Activated T-cell treated with anti-CD3 and anti-CD28 coated beads, Interleukin-2, amount 50 U/mL, for 4 hours (primary cell): ENCODE data around the gene OR2D3. TPM values are rescaled to one million over a fixed set of nuclear protein-coding genes. Genes with fewer than 3 reads are reported as not detected.
"Not testable (repeated sequence)": the region's sequence is repeated elsewhere in the genome, so short reads cannot be mapped to it uniquely, and the experiment has no call there.

Experiments
- ATAC-seq, 2 donors: fragments of 200-7000 bp; cut with Tn5 transposase; one replicate each; pipeline ENCODE4 v1.10.0; 2021
- DNase-seq: peaks from one replicate; pipeline ENCODE4 v3.0.0-alpha.2; 2020
- H3K27me3 Mint-ChIP-seq: one replicate; pipeline ENCODE4 v1.8.0; 2021; ENCODE audit warnings: low read depth, mixed read lengths
- H3K36me3 Mint-ChIP-seq: one replicate; pipeline ENCODE4 v1.8.0; 2022; ENCODE audit warnings: mixed read lengths; ENCODE audit not compliant: insufficient read depth
- H3K4me1 Mint-ChIP-seq: one replicate; pipeline ENCODE4 v1.8.0; 2021; ENCODE audit warnings: low read depth, mixed read lengths
- H3K4me3 Mint-ChIP-seq: one replicate; pipeline ENCODE4 v1.8.0; 2021; ENCODE audit warnings: mild to moderate bottlenecking, moderate library complexity, mixed read lengths
- H3K9me3 Mint-ChIP-seq: one replicate; pipeline ENCODE4 v1.8.0; 2021; ENCODE audit warnings: mixed read lengths
- total RNA-seq, 3 donors: library from RNA; stranded (reverse); gene quantifications; one replicate each; pipeline ENCODE4 v1.2.1, GENCODE V29; 2021

The OR2D3 gene
- not detected for total RNA-seq

DNA sequence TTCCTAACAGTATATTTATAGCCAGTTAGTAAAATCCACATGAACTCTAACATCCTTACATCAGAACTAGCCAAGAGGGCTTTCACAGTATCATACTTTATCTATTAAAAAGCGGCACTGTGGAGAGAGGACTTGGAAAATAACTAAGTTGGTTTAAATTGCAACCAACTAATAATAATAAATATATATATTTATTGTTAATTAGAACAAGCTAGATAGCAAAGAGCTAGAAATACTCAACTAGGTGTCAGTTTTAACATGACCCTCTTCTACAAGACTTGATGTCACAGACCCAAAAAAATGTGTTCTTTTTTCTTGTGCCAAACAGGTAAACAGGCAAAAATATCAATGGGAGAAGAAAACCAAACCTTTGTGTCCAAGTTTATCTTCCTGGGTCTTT is at the start of gene OR2D3:
OR2D3 (plus strand) TSS at position 301 of the 400 bp plus-strand sequence; CDS start at position 301, 0 bp downstream.
- Mint-ChIP-seq H3K9me3 (peaks cover 5% of the 10 kb centered on the region), H3K4me1 (peaks cover 2% of the 10 kb centered on the region), H3K27me3 (peaks cover 28% of the 10 kb centered on the region), H3K36me3 (no peaks in the 10 kb centered on the region), H3K4me3 (no peak within 1 kb of the TSS)
- DNase-seq (no peak), ATAC-seq (no peak)

DNA sequence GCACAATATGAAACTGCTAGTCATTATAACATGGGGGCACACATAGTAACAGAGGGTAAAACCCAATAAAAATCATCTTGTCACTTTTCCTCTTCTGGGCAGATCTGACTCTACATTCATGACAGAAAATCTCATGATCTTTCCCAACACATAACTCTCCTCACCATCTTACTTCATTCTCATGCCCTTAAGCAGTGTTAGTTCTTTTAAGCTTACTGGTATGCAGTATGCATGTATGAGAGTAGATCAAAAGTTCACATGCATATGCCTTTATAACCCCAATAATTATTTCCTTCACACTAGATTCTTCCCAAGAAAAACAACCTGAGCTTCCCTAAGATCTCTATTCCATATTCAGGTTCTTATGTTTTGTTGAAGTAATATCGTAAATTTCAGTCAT is 49.5 kb upstream of the OR2D3 start:
- Mint-ChIP-seq H3K4me3 (no peak overlapping the region), H3K36me3 (no peaks in the 10 kb centered on the region), H3K27me3 (peaks cover 7% of the 10 kb centered on the region), H3K4me1 (no peaks in the 10 kb centered on the region), H3K9me3 (no peaks in the 10 kb centered on the region)
- no peak for ATAC-seq
- no peak for DNase-seq

GRCh38 chr11:6875761-6876160 is 45.0 kb upstream of the OR2D3 start:
- H3K4me3 Mint-ChIP-seq = no peak overlapping the region
- peaks cover 13% of the 10 kb centered on the region for H3K27me3 Mint-ChIP-seq
- DNase-seq = no peak
- no peaks in the 10 kb centered on the region for H3K36me3 Mint-ChIP-seq
- H3K4me1 Mint-ChIP-seq = no peaks in the 10 kb centered on the region
- no peaks in the 10 kb centered on the region for H3K9me3 Mint-ChIP-seq
- no peak for ATAC-seq

DNA sequence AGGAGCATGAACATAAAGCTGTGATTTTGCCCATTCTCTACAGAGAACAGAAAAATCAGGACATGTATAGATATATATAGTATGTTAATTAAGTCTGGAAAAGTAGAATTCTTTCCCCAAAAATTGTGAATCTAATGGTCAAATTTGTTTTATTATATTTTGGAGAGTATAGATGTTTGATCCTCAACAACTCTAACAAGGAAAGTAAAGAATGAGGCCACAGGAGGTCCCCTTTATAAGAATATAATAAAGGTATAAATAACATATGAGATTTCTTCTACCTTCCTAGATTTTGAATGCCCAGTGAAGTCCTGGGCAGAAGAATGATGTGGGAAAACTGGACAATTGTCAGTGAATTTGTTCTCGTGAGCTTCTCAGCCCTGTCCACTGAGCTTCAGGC is 44.5 kb upstream of the OR2D3 start, which contains the start of gene OR10A4:
OR10A4 (plus strand) TSS at position 301 of the 400 bp plus-strand sequence; CDS start at position 324, 23 bp downstream.
- H3K9me3 Mint-ChIP-seq = no peaks in the 10 kb centered on the region
- no peaks in the 10 kb centered on the region for H3K36me3 Mint-ChIP-seq
- H3K4me1 Mint-ChIP-seq = no peaks in the 10 kb centered on the region
- peaks cover 13% of the 10 kb centered on the region for H3K27me3 Mint-ChIP-seq
- DNase-seq (no peak), ATAC-seq (no peak)
- no peak within 1 kb of the TSS for H3K4me3 Mint-ChIP-seq

- H3K4me3 Mint-ChIP-seq = no peak overlapping the region
- DNase-seq = no peak
- peaks cover 13% of the 10 kb centered on the region for H3K27me3 Mint-ChIP-seq
- H3K36me3 Mint-ChIP-seq = no peaks in the 10 kb centered on the region
- ATAC-seq = no peak
- no peaks in the 10 kb centered on the region for H3K4me1 Mint-ChIP-seq
- H3K9me3 Mint-ChIP-seq = no peaks in the 10 kb centered on the region
Observed at GRCh38 chr11:6876914-6877313, 43.9 kb upstream of the OR2D3 start.

- DNase-seq (no peak), ATAC-seq (no peak)
- H3K4me3 Mint-ChIP-seq = no peak overlapping the region
- H3K4me1 Mint-ChIP-seq = no peaks in the 10 kb centered on the region
- no peaks in the 10 kb centered on the region for H3K36me3 Mint-ChIP-seq
- peaks cover 10% of the 10 kb centered on the region for H3K27me3 Mint-ChIP-seq
- no peaks in the 10 kb centered on the region for H3K9me3 Mint-ChIP-seq
Observed at GRCh38 chr11:6882751-6883150, 38.1 kb upstream of the OR2D3 start.

- not testable (repeated sequence) for ATAC-seq, H3K9me3 Mint-ChIP-seq, H3K36me3 Mint-ChIP-seq, H3K4me3 Mint-ChIP-seq, DNase-seq, H3K4me1 Mint-ChIP-seq
- peaks cover 16% of the 10 kb centered on the region for H3K27me3 Mint-ChIP-seq
Observed at GRCh38 chr11:6887711-6888110, 33.1 kb upstream of the OR2D3 start.

DNA sequence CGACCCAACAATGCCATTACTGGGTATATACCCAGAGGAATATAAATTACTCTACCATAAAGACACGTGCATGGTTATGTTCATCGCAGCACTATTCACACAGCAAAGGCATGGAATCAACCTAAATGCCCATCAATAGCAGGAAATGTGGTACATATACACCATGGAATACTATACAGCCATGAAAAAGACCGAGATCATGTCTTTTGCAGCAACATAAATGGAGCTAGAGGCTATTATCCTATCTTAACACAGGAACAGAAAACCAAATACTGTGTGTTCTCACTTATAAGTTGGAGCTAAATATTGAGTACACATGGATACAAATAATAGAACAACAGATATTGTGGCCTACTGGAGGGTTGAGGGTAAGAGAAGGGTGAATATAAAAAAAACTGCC is 32.0 kb upstream of the OR2D3 start:
- Mint-ChIP-seq H3K4me1 (no peaks in the 10 kb centered on the region), H3K27me3 (peaks cover 12% of the 10 kb centered on the region), H3K9me3 (peaks cover 5% of the 10 kb centered on the region), H3K4me3 (no peak overlapping the region), H3K36me3 (no peaks in the 10 kb centered on the region)
- DNase-seq (no peak), ATAC-seq (no peak)

DNA sequence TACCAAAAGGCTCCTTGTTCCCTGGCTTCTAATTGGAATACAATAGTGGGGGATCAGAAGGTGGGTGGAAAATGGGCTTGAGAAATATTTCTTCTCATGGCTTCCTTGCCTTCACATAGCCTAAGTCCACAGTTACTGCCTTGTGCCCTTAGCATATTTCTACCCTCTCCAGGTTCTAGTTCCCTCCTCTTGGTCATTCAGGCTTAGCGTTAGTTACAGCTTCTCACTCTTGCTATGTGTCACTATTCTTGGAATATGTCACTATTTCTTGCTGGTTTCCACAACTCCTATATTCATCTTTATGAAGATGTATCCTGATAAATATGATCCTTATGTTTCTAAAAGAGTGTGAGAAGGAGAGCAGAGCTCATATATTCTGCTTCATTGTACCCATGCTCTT is 31.0 kb upstream of the OR2D3 start:
- no peak for ATAC-seq
- H3K36me3 Mint-ChIP-seq = no peaks in the 10 kb centered on the region
- DNase-seq = no peak
- no peak overlapping the region for H3K4me3 Mint-ChIP-seq
- no peaks in the 10 kb centered on the region for H3K4me1 Mint-ChIP-seq
- H3K27me3 Mint-ChIP-seq = peaks cover 10% of the 10 kb centered on the region
- H3K9me3 Mint-ChIP-seq = peaks cover 5% of the 10 kb centered on the region

- H3K4me1 Mint-ChIP-seq = no peaks in the 10 kb centered on the region
Observed at GRCh38 chr11:6892400-6892799, 28.4 kb upstream of the OR2D3 start, which contains the start of gene OR2D2. OR2D2 (minus strand) TSS chr11:6892500; CDS start chr11:6892500, 0 bp downstream.

GRCh38 chr11:6894097-6894496 is 26.7 kb upstream of the OR2D3 start:
- DNase-seq = no peak
- Mint-ChIP-seq H3K4me3 (no peak overlapping the region), H3K4me1 (no peaks in the 10 kb centered on the region), H3K27me3 (peaks cover 18% of the 10 kb centered on the region), H3K9me3 (peaks cover 4% of the 10 kb centered on the region), H3K36me3 (no peaks in the 10 kb centered on the region)
- ATAC-seq = no peak

More at GRCh38 chr11:6892400-6892799, 28.4 kb upstream of the OR2D3 start, which contains the start of gene OR2D2:
- Mint-ChIP-seq H3K9me3 (peaks cover 5% of the 10 kb centered on the region), H3K27me3 (peaks cover 13% of the 10 kb centered on the region), H3K36me3 (no peaks in the 10 kb centered on the region), H3K4me3 (no peak within 1 kb of the TSS)
- ATAC-seq (no peak), DNase-seq (no peak)

- ATAC-seq = no peak
- H3K9me3 Mint-ChIP-seq = no peaks in the 10 kb centered on the region
Observed at GRCh38 chr11:6895010-6895409, 25.8 kb upstream of the OR2D3 start.

GRCh38 chr11:6898911-6899310 is 21.9 kb upstream of the OR2D3 start:
- no peaks in the 10 kb centered on the region for H3K36me3 Mint-ChIP-seq
- H3K4me3 Mint-ChIP-seq = no peak overlapping the region
- ATAC-seq = no peak
- H3K27me3 Mint-ChIP-seq = peaks cover 13% of the 10 kb centered on the region
- H3K9me3 Mint-ChIP-seq = no peaks in the 10 kb centered on the region
- H3K4me1 Mint-ChIP-seq = no peaks in the 10 kb centered on the region
- DNase-seq = no peak

More at GRCh38 chr11:6895010-6895409, 25.8 kb upstream of the OR2D3 start:
- H3K4me1 Mint-ChIP-seq = no peaks in the 10 kb centered on the region
- peaks cover 19% of the 10 kb centered on the region for H3K27me3 Mint-ChIP-seq
- no peak overlapping the region for H3K4me3 Mint-ChIP-seq
- no peaks in the 10 kb centered on the region for H3K36me3 Mint-ChIP-seq
- no peak for DNase-seq

GRCh38 chr11:6900327-6900999 is 20.3 kb upstream of the OR2D3 start:
- Mint-ChIP-seq H3K4me3 (no peak overlapping the region), H3K36me3 (no peaks in the 10 kb centered on the region), H3K27me3 (peaks cover 11% of the 10 kb centered on the region), H3K4me1 (no peaks in the 10 kb centered on the region), H3K9me3 (no peaks in the 10 kb centered on the region)
- ATAC-seq = no peak
- no peak for DNase-seq

DNA sequence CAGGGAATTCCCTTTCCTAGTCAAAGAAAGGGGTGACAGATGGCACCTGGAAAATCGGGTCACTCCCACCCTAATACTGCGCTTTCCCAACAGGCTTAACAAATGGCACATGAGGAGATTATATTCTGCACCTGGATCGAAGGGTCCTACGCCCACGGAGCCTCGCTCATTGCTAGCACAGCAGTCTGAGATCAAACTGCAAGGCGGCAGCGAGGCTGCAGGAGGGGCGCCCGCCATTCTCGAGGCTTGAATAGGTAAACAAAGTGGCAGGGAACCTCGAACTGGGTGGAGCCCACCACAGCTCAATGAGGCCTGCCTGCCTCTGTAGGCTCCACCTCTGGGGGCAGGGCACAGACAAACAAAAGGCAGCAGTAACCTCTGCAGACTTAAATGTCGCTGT is 16.0 kb upstream of the OR2D3 start:
- H3K36me3 Mint-ChIP-seq, ATAC-seq, H3K9me3 Mint-ChIP-seq, H3K4me1 Mint-ChIP-seq, DNase-seq, H3K4me3 Mint-ChIP-seq, H3K27me3 Mint-ChIP-seq: not testable (repeated sequence)
